ENCODE data around the gene BSG. TPM values are rescaled to one million over a fixed set of nuclear protein-coding genes. Genes with fewer than 3 reads are reported as not detected.
A peak's percentile ranks its signal among the peaks of the same experiment; 100 is the strongest.

Gene BSG
- total and polyA plus RNA-seq, 2 of the 4 experiments (the other 2 are of a cell fraction), result 130 to 698 TPM

DNA sequence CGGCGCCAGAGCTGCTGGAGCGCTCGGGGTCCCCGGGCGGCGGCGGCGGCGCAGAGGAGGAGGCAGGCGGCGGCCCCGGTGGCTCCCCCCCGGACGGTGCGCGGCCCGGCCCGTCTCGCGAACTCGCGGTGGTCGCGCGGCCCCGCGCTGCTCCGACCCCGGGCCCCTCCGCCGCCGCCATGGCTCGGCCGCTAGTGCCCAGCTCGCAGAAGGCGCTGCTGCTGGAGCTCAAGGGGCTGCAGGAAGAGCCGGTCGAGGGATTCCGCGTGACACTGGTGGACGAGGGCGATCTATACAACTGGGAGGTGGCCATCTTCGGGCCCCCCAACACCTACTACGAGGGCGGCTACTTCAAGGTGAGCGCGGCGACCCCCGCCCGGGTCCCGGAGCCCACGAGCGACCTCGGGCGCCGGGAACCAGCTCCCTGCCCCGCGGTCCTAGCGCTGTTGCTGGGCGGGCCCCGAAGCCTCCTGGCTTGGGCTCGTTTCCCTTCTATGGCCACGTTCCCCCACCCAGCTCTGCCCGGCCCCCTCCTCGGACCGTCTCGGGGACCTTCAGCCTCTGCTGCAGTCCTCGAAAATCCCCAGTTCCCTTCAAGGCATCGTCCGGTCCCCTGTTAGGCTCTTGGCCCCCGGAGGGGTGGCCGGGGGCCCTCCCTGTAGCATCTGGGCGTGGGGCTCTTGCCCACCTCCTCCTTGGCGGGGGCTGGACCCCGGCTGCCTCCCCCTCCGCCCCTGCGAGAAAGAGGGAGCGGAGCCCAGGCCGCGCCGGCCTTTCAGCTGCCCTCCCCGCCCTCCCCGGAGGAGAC lies 40.4 kb upstream of the BSG start, which contains the start of gene CDC34:
CDC34 (plus strand) TSS at position 8 of the 808 bp plus-strand sequence; CDS start at position 180, 172 bp downstream.
- Histone ChIP-seq H3K36me3 (ENCODE audit: control insufficient read depth, insufficient read depth, low read length) (peaks cover 15% of the 10 kb centered on the region), H2BK20ac (ENCODE audit: low read depth, low read length) (no peak within 1 kb of the TSS), H4K91ac (ENCODE audit: insufficient read depth, low read depth, low read length) (peak within 1 kb of the TSS; percentile 79), H3K9me1 (ENCODE audit: insufficient read depth, low read length) (peaks cover 4% of the 10 kb centered on the region; the same call in 1 of the 2 replicates), H3K56ac (ENCODE audit: extremely low read depth, insufficient read depth, low read length) (peak within 1 kb of the TSS; percentile 65; the same call in 1 of the 2 replicates), H2BK5ac (ENCODE audit: low read depth, low read length, poor library complexity, severe bottlenecking) (peak within 1 kb of the TSS; percentile 87), H3K23ac (ENCODE audit: low read depth, low read length) (peak within 1 kb of the TSS; percentile 66; the same call in 1 of the 2 replicates), H2BK120ac (ENCODE audit: low read depth, low read length) (peak within 1 kb of the TSS; percentile 77; the same call in 1 of the 2 replicates), H3K9ac (ENCODE audit: low read depth, low read length) (peak within 1 kb of the TSS; percentile 92), H3K4ac (ENCODE audit: low read depth, low read length) (peak within 1 kb of the TSS; percentile 95), H4K5ac (ENCODE audit: low read depth, low read length) (peak within 1 kb of the TSS; percentile 71), H3K4me3 (ENCODE audit: insufficient read depth, low read depth, low read length) (peak within 1 kb of the TSS; percentile 94), H3K18ac (ENCODE audit: low read depth, low read length) (peak within 1 kb of the TSS; percentile 74), H2AFZ (replicated peaks; ENCODE audit: low read length, poor library complexity) (peak within 1 kb of the TSS; percentile 99), H3K4me2 (ENCODE audit: low read depth, low read length) (peak within 1 kb of the TSS; percentile 98), H4K20me1 (ENCODE audit: insufficient read depth, low read length) (peaks cover 44% of the 10 kb centered on the region), H3K27ac (ENCODE audit: insufficient read depth, low read length) (peak within 1 kb of the TSS; percentile 93), H3K14ac (replicated peaks; ENCODE audit: low read depth, low read length) (peak within 1 kb of the TSS; percentile 94), H2BK15ac (ENCODE audit: low read depth, low read length) (no peak within 1 kb of the TSS), H3K27me3 (ENCODE audit: control insufficient read depth, insufficient read depth, low read length) (no peaks in the 10 kb centered on the region; the same call in 1 of the 2 replicates), H3K9me3 (ENCODE audit: control insufficient read depth, insufficient read depth, low read length) (no peaks in the 10 kb centered on the region), H3K79me1 (ENCODE audit: low read depth in 1 of 2, low read length in 2 of 2) (peaks cover 4 to 46% of the 10 kb centered on the region in 2 experiments), H3K4me1 (ENCODE audit: control insufficient read depth, insufficient read depth, low read length) (peaks cover 8% of the 10 kb centered on the region), H2AK9ac (replicated peaks; ENCODE audit: low read depth, low read length, poor library complexity) (peak within 1 kb of the TSS; percentile 100), H4K8ac (ENCODE audit: low read depth in 2 of 2, low read length in 2 of 2) (peak within 1 kb of the TSS; percentile 76 to 86), H2AK5ac (ENCODE audit: low read depth, low read length) (peak within 1 kb of the TSS; percentile 78)
- in situ Hi-C loops (cut with MboI; ENCODE audit: low sequenced_read_pairs), result no loop called here
- 0% methylated on average over 36 of the region's 84 CpGs; no CpG with 5 or more reads in 1 of the 2 experiments for WGBS, 2 experiments (ENCODE audit: extremely low coverage in 2 of 2, insufficient read length in 1 of 2)
- dilution Hi-C loops (cut with HindIII; ENCODE audit: low sequenced_read_pairs, unreplicated experiment), result no loop called here
- TF ChIP-seq POLR2A (IDR thresholded peaks at IDR 0.05; ENCODE audit: low read depth, low read length) (peak; percentile 62; the same call in 1 of the 2 replicates), MAZ (IDR thresholded peaks at IDR 0.05; ENCODE audit: borderline replicate concordance, low read depth, low read length) (no peak)
- CTCF ChIA-PET, result interaction anchor here (2.0 kb wide), 1 partner anchor 21 kb away, joined by 11 read pairs; no protein-coding TSS in a partner anchor
- BruUV-seq (replicated peaks), result no TSS peak
- ATAC-seq (ENCODE audit: low read depth), result peak; percentile 28
- intact Hi-C loops (cut with micrococcal nuclease), result loop anchor here (2.0 kb wide), 1 partner anchor 21 kb away; no protein-coding TSS in a partner anchor
- POLR2A ChIA-PET (ENCODE audit: unreplicated experiment), result no interaction called here
- DNase-seq, result no peak
